RPMI7951 (cell line): ENCODE measurements around the gene TNFAIP8L1. TPM values are rescaled to one million over a fixed set of nuclear protein-coding genes. Genes with fewer than 3 reads are reported as not detected.

Source experiments
- DNase-seq: peaks from one replicate; pipeline ENCODE4 v3.0.0-alpha.2; 2012; ENCODE audit warnings: low read depth
- total RNA-seq: library from RNA; depleted of rRNA; stranded (reverse); fragments of >200 nt; shearing (Covaris generic); gene quantifications from 2 replicates; pipeline ENCODE4 v1.2.3, GENCODE V29; 2014

Gene TNFAIP8L1
- total RNA-seq, 1 experiment from 2014 or later: 7.7 TPM

DNA sequence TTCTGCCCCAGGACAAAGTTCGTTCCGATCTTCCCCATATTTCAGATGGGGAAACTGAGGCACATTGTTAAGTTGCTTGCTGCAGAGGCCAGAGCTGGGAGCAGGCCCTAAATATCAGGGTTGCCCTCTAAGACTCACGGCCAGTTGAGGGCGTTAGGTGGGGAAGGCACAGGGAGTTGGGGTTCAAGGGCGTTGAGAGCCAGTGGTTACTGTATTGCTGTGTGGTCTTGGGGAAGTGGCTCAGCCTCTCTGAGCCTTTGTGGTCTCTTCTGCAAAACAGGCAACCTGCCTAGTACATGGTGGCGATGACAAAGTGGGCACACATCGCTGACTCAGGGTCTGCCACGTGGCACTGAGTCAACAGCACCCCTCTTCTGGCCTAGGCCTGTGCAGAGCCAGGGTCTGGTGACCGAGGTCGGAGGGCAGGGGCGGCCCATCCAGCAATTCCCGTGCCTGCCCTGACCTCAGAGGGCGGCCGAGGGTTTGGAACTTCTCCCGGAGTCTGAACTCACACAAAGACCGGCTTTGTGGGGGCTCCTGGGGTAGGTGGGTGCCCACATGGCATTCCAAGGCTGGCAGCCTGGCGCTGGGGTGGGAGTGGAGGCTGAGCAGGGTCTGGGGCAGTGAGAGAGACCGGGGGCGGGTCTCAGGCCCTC is 10.2 kb downstream of the TNFAIP8L1 start:
- DNase-seq: no peak

DNA sequence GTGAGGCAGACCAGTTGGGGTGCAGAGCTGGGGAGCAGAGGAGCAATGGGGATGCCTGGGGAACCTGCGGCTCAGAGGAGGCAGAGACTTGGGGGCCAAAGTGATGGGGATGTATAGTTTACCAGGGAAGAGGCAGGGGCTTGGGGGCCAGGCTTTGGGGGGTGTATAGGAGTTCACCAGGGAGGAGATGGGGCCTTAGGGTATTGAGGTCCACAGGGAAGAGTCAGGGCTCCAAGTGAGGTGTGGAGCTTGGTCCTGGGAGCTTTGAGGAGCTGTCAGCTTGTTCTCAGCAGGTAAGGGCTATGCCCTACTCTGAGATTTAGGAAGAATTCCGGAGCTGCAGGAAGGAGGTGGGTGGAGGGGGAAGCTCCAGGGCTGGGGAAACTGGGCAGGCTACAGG is 10.8 kb downstream of the TNFAIP8L1 start:
- no peak for DNase-seq

DNA sequence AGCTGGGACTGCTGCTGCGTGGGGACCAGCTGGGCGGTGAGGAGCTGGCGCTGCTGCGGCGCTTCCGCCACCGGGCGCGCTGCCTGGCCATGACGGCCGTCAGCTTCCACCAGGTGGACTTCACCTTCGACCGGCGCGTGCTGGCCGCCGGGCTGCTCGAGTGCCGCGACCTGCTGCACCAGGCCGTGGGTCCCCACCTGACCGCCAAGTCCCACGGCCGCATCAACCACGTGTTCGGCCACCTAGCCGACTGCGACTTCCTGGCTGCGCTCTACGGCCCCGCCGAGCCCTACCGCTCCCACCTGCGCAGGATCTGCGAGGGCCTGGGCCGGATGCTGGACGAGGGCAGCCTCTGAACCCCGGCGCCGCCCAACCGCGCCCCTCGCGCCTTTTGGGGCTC is 12.8 kb downstream of the TNFAIP8L1 start:
- DNase-seq: no peak

DNA sequence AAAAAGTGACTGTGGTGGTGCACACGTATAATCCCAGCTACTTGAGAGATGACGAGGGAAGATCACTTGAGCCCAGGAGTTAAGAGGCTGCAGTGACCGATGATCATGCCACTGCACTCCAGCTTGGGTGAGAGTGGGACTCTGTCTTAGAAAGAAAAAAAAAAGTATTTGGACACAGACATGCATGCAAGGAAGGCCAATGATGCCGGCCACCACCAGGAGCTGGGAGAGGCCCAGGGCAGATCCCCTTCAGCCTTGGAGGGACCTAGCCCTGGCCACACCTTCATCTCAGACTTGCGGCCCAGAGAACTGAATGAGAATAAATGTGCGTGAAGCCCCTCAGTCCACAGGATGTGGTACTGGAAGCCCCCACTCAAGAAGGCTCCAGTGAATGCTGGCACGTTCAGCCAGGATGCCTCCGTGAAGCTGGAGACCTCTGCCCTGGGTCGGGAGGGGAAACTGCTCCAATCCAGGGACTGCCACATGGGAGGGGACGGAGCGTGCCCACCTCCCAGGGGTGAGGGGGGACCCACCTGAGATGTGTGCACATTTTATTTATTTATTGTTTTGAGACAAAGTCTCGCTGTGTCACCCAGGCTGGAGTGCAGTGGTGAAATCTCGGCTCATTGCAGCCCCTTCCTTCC is 14.6 kb downstream of the TNFAIP8L1 start:
- DNase-seq: no peak

DNA sequence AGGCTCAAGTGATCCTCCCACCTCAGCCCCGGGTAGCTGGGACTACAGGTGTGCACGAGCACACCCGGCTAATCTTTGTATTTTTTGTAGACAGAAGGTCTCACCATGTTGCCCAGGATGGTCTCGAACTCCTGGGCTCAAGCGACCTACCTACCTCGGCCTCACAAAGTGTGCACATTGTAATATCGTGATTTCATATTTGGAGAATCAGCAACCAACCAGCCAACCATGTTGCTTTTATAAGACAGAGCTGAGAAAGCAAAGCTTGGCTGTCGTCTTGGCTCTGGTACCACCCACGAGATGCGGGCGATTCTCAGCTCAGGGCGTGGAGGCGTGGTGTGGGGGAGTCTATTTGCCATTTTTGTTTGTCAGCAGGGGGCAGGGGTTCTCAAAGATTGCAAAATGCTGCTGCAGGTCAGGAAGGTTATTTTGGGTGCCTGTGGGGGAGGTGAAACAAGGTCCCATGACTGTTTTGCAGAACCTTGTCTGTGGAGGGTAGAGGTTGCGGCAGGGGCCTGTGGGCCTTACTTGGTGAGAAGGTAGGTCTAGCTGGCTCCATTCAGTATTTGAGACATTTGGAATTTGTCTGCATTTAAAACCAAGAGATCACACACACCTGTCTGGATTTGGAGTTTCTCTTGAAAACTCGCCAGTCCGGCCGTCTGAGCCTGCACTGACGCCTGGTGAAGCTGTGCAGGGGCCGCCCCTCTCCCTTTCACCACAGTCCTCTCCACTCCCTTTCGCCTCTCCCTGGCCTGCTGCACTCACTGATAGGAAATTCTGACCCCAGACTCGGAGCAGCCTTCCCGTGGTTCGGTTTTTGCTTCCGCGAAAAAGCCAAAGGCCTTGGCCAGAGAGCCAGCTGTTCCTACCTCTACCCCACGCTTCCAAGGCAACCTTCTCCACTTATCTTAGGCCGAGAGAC is 15.4 kb downstream of the TNFAIP8L1 start:
- no peak for DNase-seq

DNA sequence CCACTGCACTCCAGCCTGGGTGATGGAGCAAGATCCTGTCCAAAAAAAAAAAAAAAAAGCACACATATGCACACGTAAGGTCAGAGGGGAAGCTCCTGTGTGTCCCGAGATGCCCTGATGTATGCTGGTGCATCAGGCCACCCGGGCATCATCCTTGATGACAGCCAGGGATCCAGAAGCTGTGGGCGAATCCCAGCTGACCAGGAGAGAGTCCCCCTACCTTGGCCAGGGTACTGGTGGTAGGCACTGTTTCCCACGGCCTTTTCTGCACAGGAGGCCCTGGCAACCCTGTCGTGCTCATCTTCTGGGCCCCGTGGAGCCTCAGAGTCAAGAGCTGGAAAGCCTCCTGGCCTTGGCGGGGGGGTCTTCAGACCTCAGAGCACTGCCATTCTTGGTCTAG is 16.8 kb downstream of the TNFAIP8L1 start:
- DNase-seq: no peak

DNA sequence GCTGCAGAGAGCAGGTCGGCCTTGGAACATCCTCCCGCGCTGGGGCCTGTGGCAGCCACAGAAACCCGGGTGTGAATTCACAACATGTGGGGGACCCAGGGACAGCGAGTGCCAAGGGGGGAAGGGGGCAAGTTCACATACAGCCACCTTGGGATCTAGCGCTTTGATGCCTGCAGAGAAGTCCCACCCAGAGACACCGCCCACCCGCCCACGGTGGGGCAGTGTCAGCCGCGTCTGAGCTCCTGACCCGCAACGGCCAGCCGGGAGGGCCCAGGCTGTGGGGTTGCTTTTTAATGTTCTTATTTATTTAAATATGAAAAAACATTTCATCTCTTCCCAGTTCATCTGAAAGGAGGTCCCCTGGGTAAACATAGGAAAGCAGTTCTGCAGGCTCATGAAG is 17.9 kb downstream of the TNFAIP8L1 start:
- no peak for DNase-seq

DNA sequence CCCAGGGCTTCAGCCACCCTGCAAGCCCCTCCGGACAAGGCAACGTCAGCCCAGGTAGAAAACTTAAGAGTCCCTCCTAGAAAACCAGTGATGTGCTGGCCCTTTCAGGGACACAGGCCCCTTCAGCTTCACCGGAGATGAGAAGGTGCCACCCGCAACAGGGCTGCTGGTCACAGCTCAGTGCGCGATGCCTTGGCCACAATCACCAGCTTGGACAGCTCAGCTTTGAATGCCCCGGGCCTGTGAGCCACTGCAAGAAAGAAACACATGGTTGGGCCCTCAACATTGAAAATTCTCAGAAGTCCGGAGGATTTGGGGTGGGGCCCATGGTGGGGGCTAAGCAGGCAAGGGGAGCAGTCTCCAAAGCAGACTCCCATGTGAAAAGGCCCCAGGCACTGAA is 18.5 kb downstream of the TNFAIP8L1 start:
- DNase-seq: no peak

DNA sequence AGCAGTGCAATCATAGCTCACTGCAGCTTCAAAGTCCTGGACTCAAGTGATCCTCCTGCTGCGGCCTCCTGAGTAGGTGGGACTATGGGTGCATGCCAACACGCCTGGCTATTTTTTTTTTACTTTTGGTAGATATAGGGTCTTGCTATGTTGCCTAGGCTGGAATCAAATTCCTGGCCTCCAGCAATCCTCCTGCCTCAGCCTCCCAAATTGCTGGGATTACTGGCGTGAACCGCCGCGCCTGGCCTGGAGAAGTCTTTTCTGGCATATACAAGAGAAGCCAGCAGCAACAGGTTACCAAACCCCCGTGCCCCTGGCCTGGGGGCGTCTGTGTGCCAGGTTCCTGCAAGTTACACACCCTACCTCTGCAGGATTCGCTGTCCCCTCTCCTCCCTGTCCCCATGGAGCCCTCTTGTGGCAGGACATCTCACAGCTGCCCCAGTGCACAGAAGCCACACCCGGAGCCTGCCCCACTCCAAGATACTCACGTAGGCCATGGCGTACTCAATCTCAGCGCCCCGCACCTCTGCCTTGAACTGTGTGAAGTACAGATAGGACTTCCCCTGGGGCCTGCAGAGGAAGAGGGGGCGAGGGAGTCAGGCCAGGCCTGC is 21.0 kb downstream of the TNFAIP8L1 start:
- no peak for DNase-seq

DNA sequence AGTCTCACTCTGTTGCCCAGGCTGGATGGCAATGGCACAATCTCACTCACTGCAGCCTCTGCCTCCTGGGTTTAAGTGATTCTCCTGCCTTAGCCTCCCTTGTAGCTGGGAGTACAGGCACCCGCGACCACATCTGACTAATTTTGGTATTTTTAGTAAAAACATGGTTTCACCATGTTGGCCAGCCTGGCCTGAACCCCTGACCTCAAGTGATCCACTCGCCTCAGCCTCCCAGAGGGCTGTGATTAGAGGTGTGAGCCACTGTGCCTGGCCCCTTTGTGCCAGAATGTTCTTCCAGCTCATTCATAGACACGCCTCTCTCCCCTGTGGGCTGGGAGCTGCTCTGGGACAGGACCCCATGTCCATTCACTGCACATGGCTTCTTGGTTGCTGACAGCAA is 21.7 kb downstream of the TNFAIP8L1 start:
- no peak for DNase-seq

DNA sequence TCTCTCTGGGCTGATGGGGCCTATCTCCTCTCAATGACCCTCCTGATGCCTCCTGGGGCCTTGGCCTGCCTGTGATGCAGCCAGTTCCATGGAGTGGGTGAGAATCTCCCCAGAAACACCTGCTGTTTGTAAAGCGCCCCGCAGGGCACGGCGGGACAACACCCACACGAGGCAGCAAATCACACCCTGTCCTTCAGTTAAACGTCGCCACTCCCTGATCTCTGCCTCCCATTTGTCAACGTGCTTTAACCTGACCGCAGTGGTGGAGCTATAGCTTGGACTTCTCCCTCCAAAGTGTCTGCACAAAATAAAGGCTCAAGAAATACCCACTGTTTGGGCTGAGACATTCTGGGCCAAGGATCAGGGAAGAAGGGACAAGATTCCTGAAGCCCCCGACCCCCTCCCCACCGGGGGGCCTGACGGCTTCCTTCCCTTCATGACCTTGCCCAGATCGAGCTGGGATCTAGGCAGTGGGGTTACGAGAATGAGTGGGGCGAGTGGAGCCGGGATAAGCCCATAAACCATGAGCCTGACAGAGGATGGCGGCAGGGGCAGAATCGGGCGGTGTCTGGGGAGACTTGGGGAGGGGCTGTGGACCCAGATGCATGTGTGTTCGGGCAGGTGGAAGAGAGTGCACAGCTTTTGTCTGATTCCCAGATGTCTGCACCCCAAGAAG is 22.8 kb downstream of the TNFAIP8L1 start:
- no peak for DNase-seq

DNA sequence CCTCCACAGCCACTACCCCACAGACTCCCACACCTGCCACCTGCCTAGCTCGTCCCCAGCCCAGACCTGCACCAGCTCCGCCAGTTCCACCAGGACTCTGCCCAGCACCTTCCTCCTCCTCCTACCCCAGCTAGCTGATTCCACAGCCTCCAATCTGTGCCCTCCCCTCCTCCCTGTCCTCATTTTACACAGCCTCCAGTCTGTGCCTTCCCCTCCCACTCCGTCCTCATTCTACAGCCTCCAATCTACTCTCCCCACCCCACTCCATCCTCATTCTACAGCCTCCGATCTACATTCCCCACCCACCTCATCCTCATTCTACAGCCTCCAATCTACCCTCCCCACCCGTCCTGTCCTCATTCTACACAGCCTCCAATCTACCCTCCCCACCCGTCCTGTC is 23.5 kb downstream of the TNFAIP8L1 start:
- no peak for DNase-seq

DNA sequence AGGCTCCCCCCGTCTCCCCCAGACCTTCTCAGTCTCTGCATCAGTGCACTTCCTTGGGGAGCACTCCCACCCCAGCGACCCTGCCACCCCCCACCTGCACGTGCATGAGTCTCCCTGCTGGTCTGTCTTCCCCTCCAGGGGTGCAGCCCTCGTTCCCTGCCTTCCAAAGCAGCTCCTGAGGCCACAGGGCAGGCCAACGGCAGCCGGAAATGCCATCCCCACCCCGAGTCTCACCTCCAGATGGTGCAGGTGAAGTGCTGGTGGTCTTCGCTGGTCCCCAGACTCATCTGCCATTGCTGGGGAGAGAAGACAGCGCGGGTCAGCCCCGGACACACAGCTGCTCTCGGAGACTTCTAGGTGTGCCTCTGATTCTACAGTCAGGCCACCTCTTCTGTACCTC is 25.3 kb downstream of the TNFAIP8L1 start:
- no peak for DNase-seq

DNA sequence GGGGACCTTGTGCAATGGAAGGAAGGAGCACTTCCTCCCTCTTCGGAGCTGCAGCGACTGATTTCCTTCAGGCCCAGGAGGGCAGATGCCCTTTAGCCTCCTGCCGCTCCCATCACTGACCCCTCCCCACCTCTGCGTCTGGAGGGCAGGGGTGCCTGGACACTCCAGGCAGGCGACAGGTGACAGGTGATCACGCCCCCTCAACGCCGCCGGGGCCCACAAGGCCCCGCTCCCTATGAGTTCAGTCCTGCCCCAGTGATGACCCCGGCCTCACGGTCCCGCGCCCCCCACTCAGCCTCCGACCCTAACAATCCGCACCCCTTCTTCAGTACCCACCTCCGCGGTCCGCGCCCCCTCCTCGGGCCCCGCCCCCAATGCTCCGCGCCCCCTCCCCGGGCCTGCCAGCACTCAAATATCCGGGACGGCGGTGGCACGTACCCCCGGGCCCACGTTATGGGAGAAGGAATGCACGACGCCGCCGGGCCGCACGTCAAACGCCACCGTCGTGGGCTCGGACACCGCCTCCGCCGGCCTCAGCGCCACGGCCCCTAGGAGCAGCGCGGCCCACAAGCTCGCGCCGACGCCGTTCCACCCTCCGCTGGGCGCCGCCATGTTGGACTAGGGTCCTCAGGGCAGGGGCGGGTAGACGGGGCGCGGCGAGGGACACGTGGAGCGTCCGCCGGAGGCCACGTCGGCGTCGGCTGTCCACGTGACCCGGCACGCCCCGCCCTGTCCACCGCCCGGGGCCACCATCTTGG is 30.6 kb downstream of the TNFAIP8L1 start, which contains the start of gene MYDGF:
Gene MYDGF (minus strand): TSS at position 620 of the 758 bp plus-strand sequence. CDS start 8 bp downstream, at position 612.
- DNase-seq: peak; percentile 84

DNA sequence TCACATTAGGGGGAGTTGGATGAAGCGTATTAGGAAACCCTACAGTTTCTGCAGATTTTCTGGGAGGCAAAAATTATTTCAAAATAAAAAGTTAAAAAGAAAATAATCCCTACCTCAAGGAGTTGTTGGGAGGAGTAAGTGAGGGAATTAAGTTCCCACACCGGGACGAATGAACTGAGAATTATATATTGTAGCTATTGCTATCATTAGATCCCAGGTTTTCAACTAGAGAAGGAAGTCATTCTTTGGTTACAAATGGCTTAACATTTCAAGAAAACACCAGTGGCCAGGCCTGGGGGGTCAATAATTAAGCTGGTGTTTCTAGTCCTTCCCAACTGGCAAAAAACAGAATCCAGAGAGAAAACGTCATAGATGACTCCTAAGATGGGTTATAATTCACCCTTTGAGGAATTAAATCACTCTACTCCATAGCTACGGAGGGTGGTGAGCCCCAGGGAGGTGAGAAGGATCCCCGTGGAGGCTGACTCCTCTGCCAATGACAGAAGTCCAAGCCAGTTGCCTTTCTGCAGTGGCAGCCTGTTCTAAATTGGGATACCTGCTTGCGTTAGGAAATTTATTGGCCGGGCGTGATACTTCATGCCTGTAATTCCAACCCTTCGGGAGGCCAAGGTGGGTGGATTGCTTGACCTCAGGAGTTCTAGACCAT is 32.0 kb downstream of the TNFAIP8L1 start:
- no peak for DNase-seq

DNA sequence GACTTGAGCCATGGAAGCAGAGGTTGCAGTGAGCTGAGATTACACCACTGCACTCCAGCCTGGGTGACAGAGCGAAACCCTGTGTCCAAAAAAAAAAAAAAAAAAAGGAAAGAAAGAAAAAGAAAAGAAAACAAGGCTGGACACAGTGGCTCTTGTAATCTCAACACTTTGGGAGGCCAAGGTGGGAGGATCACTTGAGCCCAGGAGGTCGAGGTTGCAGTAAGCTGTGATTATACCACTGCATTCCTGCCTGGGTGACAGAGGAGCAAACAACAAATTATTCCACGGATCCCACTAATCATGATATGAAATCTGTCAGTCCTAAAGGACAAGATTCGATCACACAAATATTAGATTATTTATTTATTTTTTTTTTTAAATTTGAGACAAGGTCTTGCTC is 33.9 kb downstream of the TNFAIP8L1 start:
- no peak for DNase-seq

DNA sequence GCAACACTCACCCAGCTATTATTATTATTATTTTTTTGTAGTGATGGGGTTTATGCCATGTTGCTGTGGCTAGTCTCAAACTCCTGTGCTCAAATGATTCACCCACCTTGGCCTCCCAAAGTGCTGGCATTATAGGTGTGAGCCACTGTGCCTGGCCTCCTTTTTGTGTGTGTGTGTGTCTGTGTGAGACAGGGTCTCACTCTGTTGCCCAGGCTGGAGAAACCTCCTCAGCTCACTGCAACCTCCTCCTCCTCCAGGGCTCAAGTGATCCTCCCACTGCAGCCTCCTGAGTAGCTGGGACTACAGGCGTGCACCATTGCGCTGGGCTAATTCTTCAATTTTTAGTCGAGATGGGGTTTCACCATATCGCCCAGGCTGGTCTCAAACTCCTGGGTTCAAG is 34.4 kb downstream of the TNFAIP8L1 start:
- DNase-seq: no peak

DNA sequence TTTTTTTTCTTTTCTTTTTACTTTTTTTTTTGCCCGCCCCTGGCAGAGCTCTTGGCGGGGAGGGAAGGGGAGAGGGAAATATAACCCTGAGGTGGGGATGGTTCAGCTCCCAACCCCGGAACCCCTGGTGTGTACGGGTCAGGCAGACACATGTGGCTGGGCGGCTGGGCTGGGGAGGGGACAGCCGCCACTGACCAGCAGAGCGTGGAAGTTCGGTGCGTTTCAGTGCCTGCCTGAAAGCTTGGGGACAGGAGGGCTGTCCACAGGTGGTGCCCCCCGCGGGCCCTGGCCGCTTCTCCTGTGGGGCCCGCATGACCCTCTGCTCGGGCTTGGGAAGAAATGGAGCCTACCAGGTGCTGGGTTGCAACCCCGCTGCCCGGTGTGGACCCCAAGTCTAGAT is 36.0 kb downstream of the TNFAIP8L1 start:
- DNase-seq: no peak

DNA sequence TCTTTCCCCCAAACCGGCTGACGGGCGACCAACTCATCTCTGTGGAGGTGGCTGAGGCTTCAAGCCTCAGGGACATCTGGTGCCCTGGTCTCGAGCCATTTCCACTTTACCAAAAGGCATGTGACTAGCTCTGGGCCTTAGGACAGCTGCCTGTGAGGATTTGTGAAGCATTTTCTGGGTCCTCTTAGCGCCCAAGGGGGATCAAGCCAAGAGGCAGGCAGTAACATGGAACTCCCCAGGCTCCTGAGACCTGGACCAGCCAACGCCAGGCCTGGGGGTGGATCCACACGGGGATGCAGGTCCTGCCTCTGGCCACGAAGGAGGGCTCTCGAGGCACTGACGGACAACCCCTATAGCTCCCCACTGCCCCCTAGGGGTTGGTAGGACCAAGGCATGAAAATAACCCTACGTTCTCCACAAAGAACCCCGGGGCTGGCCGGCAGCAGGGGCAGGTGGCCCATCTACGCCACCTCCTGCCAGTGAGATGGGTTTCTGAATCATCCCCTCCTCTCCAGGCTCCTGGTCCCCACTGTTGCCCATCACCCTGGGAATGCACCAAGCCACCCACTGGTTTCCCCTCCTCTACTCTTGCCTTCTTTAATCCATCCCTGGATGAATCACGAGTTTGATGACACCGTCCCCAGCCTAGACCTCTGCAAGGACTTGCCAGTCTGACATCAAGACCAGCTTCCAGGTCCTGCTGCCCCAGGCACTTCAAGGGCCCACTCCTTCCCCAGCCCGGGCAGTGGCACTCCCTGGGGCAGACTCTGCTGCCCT is 37.8 kb downstream of the TNFAIP8L1 start:
- DNase-seq: no peak
